ENCODE data around the gene POLR3G.

Gene POLR3G

DNA sequence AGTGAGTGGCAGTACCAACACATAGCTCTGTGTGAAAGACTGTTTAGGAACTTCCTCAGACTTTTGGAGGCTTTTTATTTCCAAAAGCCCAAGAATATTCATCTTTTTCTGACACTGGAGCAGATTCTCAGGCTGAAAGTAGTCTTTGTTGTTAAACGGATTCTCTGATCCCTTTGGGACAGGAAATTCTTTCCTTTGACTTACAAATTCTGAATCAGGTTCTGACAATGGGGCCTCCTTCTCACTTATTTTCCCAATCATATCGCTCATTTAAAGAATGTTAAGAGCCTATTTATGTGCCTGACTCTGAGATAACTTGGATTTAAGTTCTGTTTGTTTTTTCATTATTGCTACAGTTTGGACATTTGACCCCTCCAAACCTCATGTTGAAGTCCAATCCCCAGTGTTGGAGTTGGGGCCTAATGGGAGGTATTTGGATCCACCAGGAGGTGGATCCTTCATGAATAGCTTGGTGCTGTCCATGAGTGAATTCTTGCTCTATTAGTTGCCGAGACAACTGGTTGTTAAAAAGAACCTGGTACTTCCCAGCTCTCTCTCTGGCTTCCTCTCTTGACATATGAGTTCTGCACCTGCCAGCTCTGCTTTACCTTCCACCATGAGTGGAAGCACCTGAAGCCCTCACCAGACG is 79.8 kb downstream of the POLR3G start:
- TF ChIP-seq, protein P1, sequence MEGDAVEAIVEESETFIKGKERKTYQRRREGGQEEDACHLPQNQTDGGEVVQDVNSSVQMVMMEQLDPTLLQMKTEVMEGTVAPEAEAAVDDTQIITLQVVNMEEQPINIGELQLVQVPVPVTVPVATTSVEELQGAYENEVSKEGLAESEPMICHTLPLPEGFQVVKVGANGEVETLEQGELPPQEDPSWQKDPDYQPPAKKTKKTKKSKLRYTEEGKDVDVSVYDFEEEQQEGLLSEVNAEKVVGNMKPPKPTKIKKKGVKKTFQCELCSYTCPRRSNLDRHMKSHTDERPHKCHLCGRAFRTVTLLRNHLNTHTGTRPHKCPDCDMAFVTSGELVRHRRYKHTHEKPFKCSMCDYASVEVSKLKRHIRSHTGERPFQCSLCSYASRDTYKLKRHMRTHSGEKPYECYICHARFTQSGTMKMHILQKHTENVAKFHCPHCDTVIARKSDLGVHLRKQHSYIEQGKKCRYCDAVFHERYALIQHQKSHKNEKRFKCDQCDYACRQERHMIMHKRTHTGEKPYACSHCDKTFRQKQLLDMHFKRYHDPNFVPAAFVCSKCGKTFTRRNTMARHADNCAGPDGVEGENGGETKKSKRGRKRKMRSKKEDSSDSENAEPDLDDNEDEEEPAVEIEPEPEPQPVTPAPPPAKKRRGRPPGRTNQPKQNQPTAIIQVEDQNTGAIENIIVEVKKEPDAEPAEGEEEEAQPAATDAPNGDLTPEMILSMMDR (IDR thresholded peaks at IDR 0.05; ENCODE audit: insufficient read depth, low read depth, low read length, missing control alignments): no peak
- no peak for DNase-seq (ENCODE audit: low read depth)
- H3K4me3 ChIP-seq (ENCODE audit: low read depth, low read length): no peak overlapping the region

DNA sequence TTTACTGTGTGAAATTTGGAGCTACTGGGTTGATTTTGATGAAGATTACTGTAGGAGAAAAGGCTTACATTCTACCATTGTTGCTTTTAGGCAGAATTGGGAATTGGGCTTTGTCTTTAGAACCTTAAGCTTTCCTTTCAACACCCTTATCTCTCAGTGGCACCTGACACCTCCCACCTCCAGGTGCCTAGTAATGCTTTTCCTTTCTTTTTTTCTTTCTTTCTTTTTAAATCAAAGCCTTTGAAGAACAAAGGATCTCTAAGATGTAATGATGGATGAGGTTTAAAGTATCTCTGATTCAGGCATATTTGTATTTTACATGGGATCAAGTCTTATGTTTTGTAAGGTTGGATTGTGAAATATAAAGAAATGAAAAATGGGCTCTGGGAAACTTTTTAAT is 81.0 kb downstream of the POLR3G start:
- TF ChIP-seq, protein P1 (IDR thresholded peaks at IDR 0.05; ENCODE audit: insufficient read depth, low read depth, low read length, missing control alignments): no peak
- no peak for DNase-seq (ENCODE audit: low read depth)
- H3K4me3 ChIP-seq (ENCODE audit: low read depth, low read length): no peak overlapping the region

DNA sequence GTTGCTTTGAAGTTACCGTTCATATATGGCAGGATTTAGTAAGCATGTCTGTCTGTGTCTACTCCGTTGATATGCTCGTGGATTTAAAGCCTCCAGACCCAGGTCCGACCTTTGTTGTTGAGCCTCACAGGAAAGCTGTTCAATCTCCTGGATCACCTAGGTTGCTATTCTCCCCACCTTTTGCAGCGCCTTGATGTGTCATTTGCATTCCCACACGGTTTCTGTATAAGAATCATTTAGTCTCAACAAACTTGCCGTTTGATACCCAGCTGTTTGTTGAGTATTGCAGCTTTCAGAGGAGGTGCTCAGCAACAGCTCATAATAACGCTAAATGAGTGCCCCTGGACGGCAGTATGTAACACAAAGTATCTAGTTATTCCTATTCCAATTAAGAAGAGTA is 82.7 kb downstream of the POLR3G start:
- DNase-seq (ENCODE audit: low read depth): no peak
- H3K4me3 ChIP-seq (ENCODE audit: low read depth, low read length): no peak overlapping the region
- TF ChIP-seq, protein P1 (IDR thresholded peaks at IDR 0.05; ENCODE audit: insufficient read depth, low read depth, low read length, missing control alignments): no peak

DNA sequence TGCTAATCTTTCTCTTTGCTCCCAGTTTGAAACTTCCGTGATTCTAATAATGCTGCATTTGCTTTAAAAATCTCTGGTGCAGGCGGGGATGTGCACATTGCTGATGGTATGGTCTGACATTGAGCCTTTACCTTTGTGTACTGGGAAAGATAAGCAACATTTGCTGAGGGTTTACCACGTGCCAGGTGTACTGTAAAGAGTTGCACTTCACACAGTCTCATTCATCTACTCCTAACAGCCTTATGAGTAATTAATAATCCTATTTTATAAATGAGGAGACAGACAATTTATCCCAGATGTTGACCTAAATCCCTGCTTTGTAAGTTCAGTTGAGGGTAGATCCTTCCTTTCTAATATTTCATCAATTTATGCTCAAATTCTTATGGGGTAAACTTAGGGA is 83.2 kb downstream of the POLR3G start:
- TF ChIP-seq, protein P1 (IDR thresholded peaks at IDR 0.05; ENCODE audit: insufficient read depth, low read depth, low read length, missing control alignments): no peak
- DNase-seq (ENCODE audit: low read depth): no peak
- no peak overlapping the region for H3K4me3 ChIP-seq (ENCODE audit: low read depth, low read length)

DNA sequence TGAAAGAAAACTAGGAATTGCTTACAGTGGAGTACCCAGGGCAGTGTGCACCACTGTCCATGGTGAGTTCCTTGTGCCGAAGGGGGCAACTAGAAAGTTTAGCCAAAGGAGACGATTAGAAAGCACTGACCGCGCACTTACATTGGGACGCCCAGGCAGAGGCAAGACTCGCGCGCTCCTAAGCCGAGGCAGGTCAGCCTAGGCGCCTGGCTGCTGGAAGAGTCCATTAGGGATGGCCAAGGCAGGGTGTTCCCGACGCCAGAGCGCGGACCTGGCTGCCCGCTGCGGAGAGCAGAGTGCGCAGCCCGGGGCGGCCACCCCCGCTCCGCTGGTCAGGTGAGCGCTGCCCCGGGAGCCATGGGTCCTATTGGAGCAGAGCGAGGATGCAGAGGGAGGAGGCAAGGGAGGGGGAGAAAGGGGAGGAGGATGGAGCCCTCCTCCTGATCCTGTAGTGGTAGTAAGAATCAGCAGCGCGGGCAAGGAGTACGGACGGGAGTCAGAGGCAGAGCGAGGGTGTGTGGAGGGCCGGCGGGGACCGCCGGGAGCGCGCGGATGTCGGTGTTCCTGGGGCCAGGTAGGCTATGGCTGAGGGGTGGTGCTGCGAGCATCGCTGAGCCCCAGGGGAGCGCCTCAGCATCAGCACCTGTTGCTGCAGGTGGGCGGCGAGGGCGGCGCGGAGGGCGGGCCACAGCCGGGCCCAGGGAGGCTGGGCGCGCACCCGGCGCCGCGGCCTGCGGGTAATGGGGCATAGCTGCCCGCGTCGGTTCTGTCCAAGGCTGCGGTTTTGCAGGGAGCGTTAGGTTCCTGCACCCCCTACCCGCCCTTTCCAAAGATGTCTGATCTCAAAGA is 83.9 kb downstream of the POLR3G start, which contains the start of gene ADGRV1:
TSS of gene ADGRV1 (plus strand) at position 454 of the 849 bp plus-strand sequence. CDS start at position 553, 99 bp downstream.
- no peak for DNase-seq (ENCODE audit: low read depth)
- TF ChIP-seq, protein P1 (IDR thresholded peaks at IDR 0.05; ENCODE audit: insufficient read depth, low read depth, low read length, missing control alignments): no peak
- peak within 1 kb of the TSS; percentile 45 for H3K4me3 ChIP-seq (ENCODE audit: low read depth, low read length)

DNA sequence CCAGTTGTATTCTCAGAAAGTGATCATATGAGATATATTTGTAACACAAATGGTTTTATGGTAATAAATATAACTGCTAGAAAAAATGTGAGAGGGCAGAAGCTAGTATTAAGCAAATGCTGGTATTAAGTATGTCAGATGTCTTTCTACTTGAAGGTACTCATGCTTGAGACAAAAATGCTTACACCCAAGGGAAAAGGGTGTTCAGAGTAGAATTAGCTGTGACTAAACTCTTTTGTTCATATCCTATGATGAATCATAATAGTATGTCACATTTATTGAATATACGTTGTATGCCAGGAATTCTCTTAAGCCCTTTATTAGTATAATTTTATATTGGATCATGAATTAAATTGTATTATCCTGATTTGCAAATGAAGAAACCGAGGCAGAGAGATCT is 86.1 kb downstream of the POLR3G start:
- TF ChIP-seq, protein P1 (IDR thresholded peaks at IDR 0.05; ENCODE audit: insufficient read depth, low read depth, low read length, missing control alignments): no peak
- no peak overlapping the region for H3K4me3 ChIP-seq (ENCODE audit: low read depth, low read length)
- DNase-seq (ENCODE audit: low read depth): no peak

All from GM12865 (cell line).